NB4 (cell line): ENCODE data around the gene CPS1.

Source experiments
- DNase-seq: peaks from one replicate; pipeline ENCODE4 v3.0.0; 2010; ENCODE audit warnings: low read depth
- H3K4me3 ChIP-seq: one replicate; pipeline ENCODE4 v1.5.1; 2011; ENCODE audit warnings: mild to moderate bottlenecking, low read depth, low read length, moderate library complexity
- CTCF ChIP-seq: IDR thresholded peaks from one replicate; pipeline ENCODE4 v1.5.1; 2012; ENCODE audit warnings: low read depth, low read length
- MAX ChIP-seq: IDR thresholded peaks from 2 replicates; pipeline ENCODE4 v1.6.1; 2011; ENCODE audit warnings: low read depth, low read length
- MYC ChIP-seq: IDR thresholded peaks from 2 replicates; pipeline ENCODE4 v1.6.1; 2011; ENCODE audit warnings: low read depth, low read length
- POLR2A ChIP-seq: IDR thresholded peaks from 2 replicates; pipeline ENCODE4 v1.6.1; 2011; ENCODE audit warnings: mild to moderate bottlenecking; ENCODE audit not compliant: insufficient read length; ENCODE audit errors: extremely low read depth

CPS1 gene

GRCh38 chr2:210568108-210568507 is 11.7 kb downstream of the CPS1 start:
- TF ChIP-seq MYC = no peak
- TF ChIP-seq MAX = no peak
- TF ChIP-seq POLR2A = no peak
- TF ChIP-seq CTCF = no peak
- H3K4me3 ChIP-seq = no peak overlapping the region
- DNase-seq = no peak

- no peak overlapping the region for H3K4me3 ChIP-seq
- DNase-seq = peak; percentile 61
- TF ChIP-seq CTCF (peak; percentile 75), MAX (no peak)
Observed at GRCh38 chr2:210577263-210578071, 21.1 kb downstream of the CPS1 start.

GRCh38 chr2:210584834-210585233 is 28.4 kb downstream of the CPS1 start:
- no peak overlapping the region for H3K4me3 ChIP-seq
- DNase-seq = no peak
- TF ChIP-seq MAX (no peak), POLR2A (no peak), CTCF (no peak), MYC (no peak)

- peak; percentile 13 for DNase-seq
- no peak for TF ChIP-seq MAX
- H3K4me3 ChIP-seq = no peak overlapping the region
Observed at GRCh38 chr2:210586381-210586780, 30.0 kb downstream of the CPS1 start.

- TF ChIP-seq CTCF (no peak), POLR2A (no peak), MAX (no peak), MYC (no peak)
- DNase-seq = no peak
- no peak overlapping the region for H3K4me3 ChIP-seq
Observed at GRCh38 chr2:210591663-210592062, 35.3 kb downstream of the CPS1 start.

GRCh38 chr2:210592726-210593125 is 36.3 kb downstream of the CPS1 start:
- H3K4me3 ChIP-seq = no peak overlapping the region
- no peak for DNase-seq
- TF ChIP-seq MYC (no peak), MAX (no peak), POLR2A (no peak), CTCF (no peak)
